Anterior cingulate cortex (tissue), 58 donors: ENCODE results near the gene CLEC4F.
"Not testable (repeated sequence)": the region's sequence is repeated elsewhere in the genome, so short reads cannot be mapped to it uniquely, and the experiment has no call there.

Experiments
- DNase-seq, 58 donors: peaks; one replicate each; lab custom pipeline; 2025; lab: John Stamatoyannopoulos, UW

The CLEC4F gene

DNA sequence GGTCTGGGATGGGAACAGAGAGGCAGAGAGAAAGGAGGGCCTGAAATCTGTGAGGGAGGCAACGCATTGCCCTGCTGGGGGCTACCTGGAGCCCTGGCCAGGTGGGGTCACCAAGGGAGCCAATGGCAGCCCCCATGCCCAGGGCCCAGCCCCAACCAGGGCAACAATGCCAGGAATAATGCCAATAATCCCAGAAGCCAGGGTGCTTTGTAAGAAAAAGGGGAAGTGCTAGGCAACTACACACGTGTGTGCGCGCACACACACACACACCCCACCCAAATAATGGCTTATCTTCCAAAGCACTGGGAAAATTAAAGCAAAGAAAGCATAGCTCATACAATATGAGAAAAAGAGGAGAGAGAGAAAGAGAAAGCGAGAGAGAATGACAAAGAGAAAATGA lies 7.0 kb upstream of the CLEC4F start:
- no peak for DNase-seq

DNA sequence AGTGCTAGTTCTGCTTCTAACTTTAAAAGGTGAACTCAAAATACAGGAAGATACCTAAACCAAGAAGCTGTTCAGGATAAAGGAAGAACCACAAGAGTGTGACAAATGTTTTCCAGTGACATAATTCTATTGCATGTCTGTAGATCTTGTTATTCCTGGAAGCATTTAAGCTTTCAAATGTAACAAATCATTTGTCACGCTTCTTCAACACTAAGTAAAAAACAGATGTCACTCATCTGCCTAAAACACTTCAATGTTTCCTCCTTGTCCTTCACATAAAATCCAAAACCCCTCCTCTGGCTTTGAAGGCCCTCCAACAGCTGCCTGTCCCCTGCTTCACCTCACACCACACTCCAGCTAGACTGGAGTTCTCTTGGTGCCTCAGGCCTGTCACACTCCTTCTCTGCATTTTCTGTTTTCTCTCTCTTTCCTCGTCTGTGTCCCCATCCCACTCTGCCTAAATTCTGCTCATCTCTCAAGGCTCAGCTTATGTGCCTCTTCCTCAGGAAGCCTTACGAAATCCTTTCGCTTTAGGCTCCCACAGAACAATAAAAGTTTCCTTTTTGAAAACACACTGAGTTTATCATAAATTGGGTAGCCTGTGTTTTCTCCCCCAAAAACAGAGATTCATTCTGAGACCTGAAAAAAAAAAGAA lies 6.4 kb upstream of the CLEC4F start:
- DNase-seq = no peak

GRCh38 chr2:70823249-70823648 lies 2.9 kb upstream of the CLEC4F start:
- DNase-seq = no peak

DNA sequence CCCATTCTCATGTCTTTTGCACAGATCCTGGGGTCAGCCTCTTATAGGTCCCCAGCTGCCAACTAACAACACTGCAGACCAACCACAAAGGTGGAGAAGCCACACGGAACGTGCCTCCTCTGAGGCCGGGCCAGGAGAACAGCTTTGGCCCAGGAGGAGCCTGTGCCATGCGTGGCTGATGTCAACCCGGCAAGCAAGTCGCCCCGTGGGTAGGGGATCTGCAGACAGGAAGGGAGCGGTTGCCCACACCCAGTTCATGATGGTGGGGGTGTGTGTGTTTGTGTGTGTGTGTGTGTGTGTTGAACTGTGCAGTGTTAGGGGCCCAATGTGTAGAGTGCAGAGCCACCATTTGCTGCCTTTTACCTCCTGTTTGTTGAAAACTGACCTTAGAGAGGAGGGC lies 2.4 kb upstream of the CLEC4F start:
- no peak for DNase-seq

DNA sequence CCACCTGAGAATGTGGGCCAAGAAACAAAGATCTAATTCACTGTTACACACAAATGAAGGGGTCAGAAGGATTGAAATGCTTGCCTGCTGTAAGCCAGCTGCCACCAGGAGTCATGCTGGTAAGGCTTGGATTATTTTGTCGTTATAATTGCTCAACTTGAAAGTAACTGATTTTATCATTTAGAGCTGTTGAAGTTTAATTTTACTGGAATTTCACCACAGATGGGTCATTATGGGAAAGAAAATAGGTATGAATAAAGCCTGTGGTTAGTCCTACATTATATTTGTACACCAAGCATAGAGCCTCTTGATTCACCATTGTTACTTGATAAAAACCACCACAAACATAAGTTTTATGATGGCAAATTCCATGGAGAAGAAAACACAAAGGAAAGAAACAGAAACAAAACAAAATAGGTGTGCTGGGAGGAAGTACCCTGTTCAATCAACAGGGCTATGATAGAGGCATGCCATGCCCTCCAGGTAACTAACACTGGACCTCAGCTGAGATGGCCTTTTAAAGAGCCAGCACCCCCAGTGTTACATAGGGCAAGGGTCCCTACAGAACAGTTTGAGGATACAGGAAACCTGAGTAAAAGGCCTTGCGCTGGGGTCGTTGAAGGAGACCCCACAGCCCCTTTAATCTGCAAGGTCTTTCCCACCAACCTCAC lies 3.0 kb downstream of the CLEC4F start:
- DNase-seq = no peak

DNA sequence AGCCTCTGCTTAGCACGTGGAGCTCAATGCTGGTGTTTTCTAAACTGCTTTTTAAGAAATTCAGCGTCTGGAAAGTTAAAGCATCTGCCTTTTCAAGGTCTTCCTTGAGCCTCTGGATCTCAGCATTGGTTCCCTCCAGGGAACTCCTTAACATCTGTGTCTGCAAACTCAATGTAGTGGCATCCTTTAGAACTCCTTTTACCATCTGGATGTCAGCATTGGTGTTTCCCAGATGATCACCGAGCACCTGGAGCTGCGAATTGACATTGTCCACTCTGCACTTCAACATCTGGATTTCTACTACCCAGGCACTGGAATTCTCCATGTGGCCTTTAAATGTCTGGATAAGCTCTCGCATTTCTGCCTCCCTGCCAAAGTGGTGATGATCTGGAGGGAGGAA lies 3.7 kb downstream of the CLEC4F start:
- no peak for DNase-seq

DNA sequence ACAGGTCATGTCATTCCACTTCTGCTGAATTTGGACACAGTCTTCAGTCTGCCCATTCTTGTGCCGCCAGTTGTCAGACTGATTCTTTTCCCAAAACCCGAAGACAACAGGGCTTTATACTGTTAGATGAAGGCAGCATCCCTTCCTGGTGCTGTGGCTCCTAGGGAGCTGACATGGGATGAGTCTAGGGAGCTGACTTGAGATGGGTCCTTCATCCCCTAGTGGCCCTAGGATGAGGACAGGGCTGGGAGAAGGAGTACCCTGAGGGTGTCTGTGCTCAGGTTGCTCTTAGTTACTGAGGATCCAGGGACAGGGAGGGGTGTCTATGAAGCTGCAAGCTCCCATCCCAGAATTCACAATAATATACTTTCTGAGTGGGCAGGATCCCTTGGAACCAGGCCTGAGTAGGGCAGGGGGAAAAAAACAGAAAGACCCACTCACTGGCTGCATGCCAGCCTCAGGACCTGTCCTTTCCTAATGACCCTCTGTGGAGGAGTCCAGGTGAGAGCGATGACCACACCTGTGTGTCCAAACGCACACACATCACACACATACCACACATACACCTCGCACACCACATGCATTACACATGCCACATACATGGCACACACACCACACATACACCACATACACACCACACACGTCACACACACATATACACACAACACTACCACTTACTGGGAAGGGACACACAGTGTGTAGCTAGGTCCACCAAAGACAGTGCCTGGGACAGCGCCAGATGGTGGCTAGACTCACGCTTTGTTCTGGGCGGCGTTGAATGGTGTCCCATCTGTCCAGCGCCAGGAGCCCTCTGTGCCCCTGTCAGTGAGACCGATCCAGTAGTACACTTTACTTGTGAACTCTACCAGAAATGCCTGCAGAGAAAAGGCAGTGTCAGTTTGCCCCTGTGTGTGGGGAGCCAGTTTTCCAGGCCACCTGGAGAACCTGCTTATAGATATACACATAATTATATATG lies 11.1 kb downstream of the CLEC4F start:
- no peak for DNase-seq

DNA sequence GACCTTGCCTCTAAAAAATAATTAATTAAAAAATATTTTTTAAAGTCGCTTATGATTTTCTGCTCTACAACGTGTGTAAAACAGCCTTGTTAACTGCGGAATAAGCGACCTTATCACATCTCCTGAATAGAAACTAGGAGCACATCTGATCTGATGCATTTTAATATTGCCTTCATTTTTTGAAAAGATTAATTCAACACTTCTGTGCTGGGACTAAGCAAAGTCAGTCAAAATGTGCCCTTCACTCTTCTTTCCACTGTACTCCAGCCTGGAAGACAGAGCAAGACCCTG lies 12.6 kb downstream of the CLEC4F start:
- no peak for DNase-seq

- no peak for DNase-seq
Observed at GRCh38 chr2:70807102-70807827, 13.1 kb downstream of the CLEC4F start.

DNA sequence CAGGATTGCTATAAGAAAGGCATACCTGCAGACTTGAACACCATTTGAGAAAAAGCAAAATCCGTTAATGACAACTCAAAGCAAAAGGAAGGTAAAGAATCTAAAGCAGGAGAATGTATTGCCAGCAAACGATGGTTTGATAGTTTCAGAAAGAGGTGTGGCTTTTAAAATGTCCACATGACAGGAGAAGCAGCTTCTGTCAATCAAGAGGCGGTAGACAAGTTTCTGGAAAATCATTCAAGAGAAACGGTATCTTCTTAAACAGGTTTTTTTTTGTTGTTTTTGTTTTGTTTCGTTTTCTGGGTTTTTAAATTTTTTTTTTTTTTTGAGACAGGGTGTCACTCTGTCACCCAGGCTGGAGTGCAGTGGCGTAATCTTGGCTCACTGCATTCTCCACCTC lies 13.8 kb downstream of the CLEC4F start:
- no peak for DNase-seq

DNA sequence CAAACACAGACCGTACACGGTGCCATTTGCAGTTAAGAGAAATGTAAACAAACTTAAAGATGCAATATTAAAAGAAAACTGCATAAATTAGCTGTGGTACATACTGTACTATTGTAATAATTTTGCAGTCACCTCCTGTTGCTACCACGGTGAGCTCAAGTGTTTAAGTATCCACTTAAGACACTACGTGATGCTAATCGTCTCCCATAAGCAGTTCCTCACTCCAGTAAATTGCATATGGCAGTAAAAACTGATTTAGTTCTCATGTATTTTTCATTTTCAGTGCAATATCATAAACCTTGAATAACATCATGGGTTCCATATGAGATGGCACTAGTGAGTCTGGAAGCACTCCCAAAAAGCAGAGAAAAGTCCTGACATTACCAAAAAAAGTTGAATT lies 14.4 kb downstream of the CLEC4F start:
- DNase-seq = no peak

DNA sequence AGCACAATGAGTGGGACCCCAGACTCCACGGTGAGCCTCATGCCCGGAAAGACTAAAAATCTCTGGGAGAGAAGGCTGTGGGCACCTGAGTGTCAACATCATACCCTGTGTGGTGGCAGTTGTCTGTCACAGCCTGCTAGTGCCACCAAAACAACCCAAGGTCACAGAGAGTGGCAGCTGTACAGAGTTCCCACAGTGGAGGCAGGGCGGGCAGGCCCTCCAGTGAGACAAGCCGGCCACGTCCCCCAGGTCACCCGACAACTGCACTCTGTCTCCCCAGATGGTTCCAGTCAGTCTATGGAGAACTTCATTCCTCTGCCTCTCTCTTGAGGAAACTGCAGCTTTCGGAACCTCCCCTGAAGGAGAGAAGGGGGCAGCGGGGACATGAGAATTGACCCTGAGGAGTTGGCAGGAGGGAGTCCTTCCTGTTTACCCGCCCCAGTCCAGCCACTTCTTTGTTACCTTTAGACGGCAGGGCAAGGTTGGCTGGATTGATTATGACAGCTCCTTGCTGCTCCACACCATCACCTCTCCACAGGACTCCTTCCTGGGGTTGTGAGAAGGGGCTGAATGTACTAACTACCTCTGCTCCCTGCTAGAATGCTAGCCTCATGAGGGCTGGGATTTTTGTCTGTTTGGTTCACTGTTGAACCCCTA lies 18.7 kb downstream of the CLEC4F start:
- no peak for DNase-seq

- no peak for DNase-seq
Observed at GRCh38 chr2:70799706-70800105, 20.7 kb downstream of the CLEC4F start.

GRCh38 chr2:70797996-70798395 lies 22.4 kb downstream of the CLEC4F start:
- not testable (repeated sequence) for DNase-seq

DNA sequence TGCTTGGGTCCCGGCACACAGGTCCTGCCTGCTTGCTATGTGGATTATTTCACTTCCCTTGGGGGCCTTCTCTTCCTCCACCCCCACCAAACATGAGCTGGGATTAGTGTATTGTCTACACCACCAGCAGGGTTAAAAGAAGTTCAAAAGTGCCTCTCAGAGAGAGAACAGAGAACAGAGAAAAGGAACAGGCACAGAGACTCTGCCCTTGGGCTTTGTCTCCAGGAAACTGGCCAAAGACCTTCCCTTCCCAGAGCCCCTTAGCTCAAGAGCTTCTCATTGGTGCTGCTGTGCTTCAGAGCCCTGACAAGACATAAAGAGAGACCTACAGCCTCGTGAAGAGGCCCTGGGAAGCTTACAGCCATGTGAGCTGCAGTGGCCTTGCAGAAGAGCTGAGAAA lies 22.9 kb downstream of the CLEC4F start:
- no peak for DNase-seq

DNA sequence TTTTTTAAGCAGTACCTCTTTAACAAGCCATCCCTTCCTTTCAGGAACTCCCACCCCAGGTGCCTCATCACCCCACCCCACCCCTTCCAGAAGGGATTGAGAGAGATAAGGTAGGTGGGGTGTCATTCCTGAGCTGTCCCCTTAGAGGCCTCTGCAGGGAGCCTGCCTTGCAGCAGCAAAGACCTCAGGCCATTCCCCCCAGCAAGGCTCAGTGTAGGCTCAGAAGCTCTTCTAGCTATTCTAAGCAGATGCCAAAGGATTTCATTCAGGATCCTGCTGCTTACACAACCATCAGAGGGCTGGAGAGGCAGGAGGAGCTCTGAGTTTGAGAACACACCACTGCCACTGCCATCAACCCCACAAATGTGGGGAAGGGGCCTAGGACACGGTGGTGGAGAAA lies 24.1 kb downstream of the CLEC4F start:
- no peak for DNase-seq

- DNase-seq = no peak
Observed at GRCh38 chr2:70795164-70795995, 25.0 kb downstream of the CLEC4F start.

DNA sequence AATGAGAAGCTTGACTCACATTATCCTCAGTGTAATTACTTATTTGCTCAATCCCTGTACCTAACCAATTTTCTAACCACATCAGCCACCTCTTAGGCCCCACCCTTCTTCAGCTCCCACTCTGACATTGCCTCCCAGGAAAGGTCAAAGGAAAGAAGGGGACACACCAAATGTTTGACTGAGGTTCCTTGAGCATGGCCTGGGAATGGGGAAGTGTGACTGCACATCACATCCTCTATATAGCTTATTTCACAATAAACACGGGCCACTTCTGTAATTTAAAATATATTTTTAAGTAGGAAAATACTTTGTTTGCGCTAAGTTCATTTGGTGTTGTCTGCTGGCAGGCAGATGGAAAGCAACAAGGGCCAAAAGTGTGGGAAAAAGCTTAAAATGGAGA lies 26.9 kb downstream of the CLEC4F start:
- DNase-seq = no peak

DNA sequence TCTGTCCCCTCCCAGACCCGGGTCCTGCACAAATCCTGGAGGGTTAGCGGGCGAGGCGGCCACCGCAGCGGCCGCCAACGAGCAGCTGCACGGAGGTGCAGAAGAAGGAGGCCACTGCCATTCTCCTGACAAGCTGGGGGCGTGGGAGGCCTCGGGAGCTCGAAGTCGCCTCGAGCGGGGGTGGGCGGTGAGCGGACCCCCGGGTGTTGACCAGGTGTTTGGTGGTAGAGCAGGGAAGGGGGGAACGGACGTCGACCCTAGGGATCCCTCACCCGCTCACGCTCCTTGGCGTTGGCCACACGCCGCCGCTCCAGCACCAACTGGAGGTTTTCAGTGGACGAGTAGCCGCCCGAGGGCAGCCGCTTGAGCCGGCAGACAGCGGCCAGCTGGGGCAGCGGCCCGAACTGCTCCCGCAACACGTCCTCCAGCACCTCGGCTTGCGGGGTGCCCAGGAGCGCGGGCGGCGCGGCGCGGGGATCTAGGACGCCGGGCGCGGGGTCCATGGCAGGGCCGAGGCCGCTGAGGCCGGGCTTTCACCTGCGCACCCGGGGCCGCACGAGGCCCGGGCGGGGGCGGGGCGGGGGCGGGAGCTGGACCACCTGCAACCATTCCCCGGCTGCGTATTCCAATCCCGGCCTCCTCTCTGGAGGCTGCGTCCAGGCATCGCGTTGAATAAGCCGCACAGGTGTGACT lies 30.1 kb downstream of the CLEC4F start, which contains the start of gene FIGLA:
TSS of gene FIGLA (minus strand) at position 508 of the 693 bp plus-strand sequence. CDS start at position 503, 5 bp downstream.
- DNase-seq = no peak
